HepG2 (cell line): Measurements from ENCODE around the gene DDR1. TPM values are rescaled to one million over a fixed set of nuclear protein-coding genes. Genes with fewer than 3 reads are reported as not detected.

Experiments
- CC2D1A ChIP-seq: sonication (generic); formaldehyde crosslinking; IDR thresholded peaks from 2 replicates; pipeline ENCODE4 v1.8.1; 2023; ENCODE audit warnings: mild to moderate bottlenecking, missing genetic modification reagents
- CREB1 ChIP-seq, 2 experiments: fragments of 450-650 bp in 1 of 2; IDR thresholded peaks; 2 replicates each; pipeline ENCODE4 v1.6.1; 2016 to 2017; ENCODE audit warnings: control low read depth in 1 of 2, mild to moderate bottlenecking in 1 of 2, missing compliant biosample characterization in 1 of 2, missing genetic modification characterization in 1 of 2
- GABPA ChIP-seq, 2 experiments: IDR thresholded peaks; 2 replicates each; pipeline ENCODE4 v1.6.1; 2011 to 2016; ENCODE audit warnings: low read depth in 2 of 2, low read length in 1 of 2, missing biosample characterization in 1 of 2, missing genetic modification characterization in 1 of 2
- HHEX ChIP-seq: IDR thresholded peaks from 2 replicates; pipeline ENCODE4 v1.6.1; 2016; ENCODE audit warnings: control low read depth
- HNRNPUL1 ChIP-seq: fragments of 200-400 bp; formaldehyde crosslinking; IDR thresholded peaks from 2 replicates; pipeline ENCODE4 v1.6.1; 2017; ENCODE audit warnings: low read depth, mild to moderate bottlenecking, low read length, moderate library complexity
- MXD3 ChIP-seq: IDR thresholded peaks from 2 replicates; pipeline ENCODE4 v1.6.1; 2016; ENCODE audit warnings: mild to moderate bottlenecking, missing biosample characterization, missing genetic modification reagents
- SKIL ChIP-seq: sonication (generic); formaldehyde crosslinking; IDR thresholded peaks from 2 replicates; pipeline ENCODE4 v1.8.0; 2022; ENCODE audit warnings: missing genetic modification reagents, mild to moderate bottlenecking, moderate library complexity, borderline replicate concordance
- STAT5B ChIP-seq: sonication (generic); formaldehyde crosslinking; IDR thresholded peaks from 2 replicates; pipeline ENCODE4 v1.4.0; 2020; ENCODE audit warnings: missing genetic modification reagents
- TEAD2 ChIP-seq: sonication (generic); formaldehyde crosslinking; IDR thresholded peaks from 2 replicates; pipeline ENCODE4 v1.9.0; 2021; ENCODE audit warnings: missing genetic modification reagents
- TRAFD1 ChIP-seq: sonication (generic); formaldehyde crosslinking; IDR thresholded peaks from 2 replicates; pipeline ENCODE4 v1.5.1; 2020; ENCODE audit warnings: missing genetic modification reagents, mild to moderate bottlenecking, borderline replicate concordance
- ZBTB1 ChIP-seq: sonication (generic); formaldehyde crosslinking; IDR thresholded peaks from 2 replicates; pipeline ENCODE4 v1.4.0; 2020; ENCODE audit warnings: missing genetic modification reagents, borderline replicate concordance
- ZMAT3 ChIP-seq: sonication (generic); formaldehyde crosslinking; conservative IDR thresholded peaks from 2 replicates; pipeline ENCODE4 v1.7.0; 2021; ENCODE audit warnings: missing genetic modification reagents
- ZNF224 ChIP-seq: sonication (generic); formaldehyde crosslinking; IDR thresholded peaks from 2 replicates; pipeline ENCODE4 v1.5.0; 2020; ENCODE audit warnings: mild to moderate bottlenecking, missing genetic modification reagents
- ZNF713 ChIP-seq: sonication (generic); formaldehyde crosslinking; IDR thresholded peaks from 2 replicates; pipeline ENCODE4 v1.4.0; 2020; ENCODE audit warnings: mild to moderate bottlenecking, missing genetic modification reagents
- ZNF770 ChIP-seq: sonication (generic); formaldehyde crosslinking; IDR thresholded peaks from 2 replicates; pipeline ENCODE4 v1.5.0; 2020; ENCODE audit warnings: mild to moderate bottlenecking, missing genetic modification reagents
- polyA plus RNA-seq, 8 experiments: library from polyadenylated mRNA; depleted of rRNA in 3 of 8; stranded (reverse) in 7 of 8; unstranded in 1 of 8; fragments of >200 nt; fragmentation: Illumina TruSeq in 4 of 8; extraction: Trizol in 4 of 8; gene quantifications; 2 replicates each; pipeline versions ENCODE4 v1.2.1 to v1.2.3, GENCODE V29; 2011 to 2016; ENCODE audit warnings: low read depth in 4 of 8, missing spikeins in 1 of 8, mixed read lengths in 1 of 8; ENCODE audit not compliant: insufficient read depth in 1 of 8
- total RNA-seq, 5 experiments: library from RNA; depleted of rRNA; stranded (reverse); fragments of >200 nt; fragmentation: Illumina TruSeq; extraction: Trizol; gene quantifications; 2 replicates each; pipeline ENCODE4 v1.2.3, GENCODE V29; 2016; ENCODE audit warnings: low read depth in 1 of 5
- TF ChIP-seq, protein P1 (sequence below), 2 experiments: sonication (generic) in 1 of 2; formaldehyde crosslinking in 1 of 2; IDR thresholded peaks; 2 replicates each; pipeline versions ENCODE4 v1.4.0 to v1.6.1; 2018 to 2020; ENCODE audit warnings: missing genetic modification reagents in 2 of 2, borderline replicate concordance in 1 of 2, low read depth in 1 of 2, mild to moderate bottlenecking in 1 of 2, missing biosample characterization in 1 of 2
- TF ChIP-seq, protein P2 (sequence below): sonication (generic); formaldehyde crosslinking; IDR thresholded peaks from 2 replicates; pipeline ENCODE4 v1.5.1; 2020; ENCODE audit warnings: missing genetic modification reagents, mild to moderate bottlenecking, borderline replicate concordance

The DDR1 gene
- total and polyA plus RNA-seq, 2 of the 13 experiments (the other 11 are each of a cell fraction or from before 2014, with no cell fraction given), result 16.7 to 20.2 TPM

DNA sequence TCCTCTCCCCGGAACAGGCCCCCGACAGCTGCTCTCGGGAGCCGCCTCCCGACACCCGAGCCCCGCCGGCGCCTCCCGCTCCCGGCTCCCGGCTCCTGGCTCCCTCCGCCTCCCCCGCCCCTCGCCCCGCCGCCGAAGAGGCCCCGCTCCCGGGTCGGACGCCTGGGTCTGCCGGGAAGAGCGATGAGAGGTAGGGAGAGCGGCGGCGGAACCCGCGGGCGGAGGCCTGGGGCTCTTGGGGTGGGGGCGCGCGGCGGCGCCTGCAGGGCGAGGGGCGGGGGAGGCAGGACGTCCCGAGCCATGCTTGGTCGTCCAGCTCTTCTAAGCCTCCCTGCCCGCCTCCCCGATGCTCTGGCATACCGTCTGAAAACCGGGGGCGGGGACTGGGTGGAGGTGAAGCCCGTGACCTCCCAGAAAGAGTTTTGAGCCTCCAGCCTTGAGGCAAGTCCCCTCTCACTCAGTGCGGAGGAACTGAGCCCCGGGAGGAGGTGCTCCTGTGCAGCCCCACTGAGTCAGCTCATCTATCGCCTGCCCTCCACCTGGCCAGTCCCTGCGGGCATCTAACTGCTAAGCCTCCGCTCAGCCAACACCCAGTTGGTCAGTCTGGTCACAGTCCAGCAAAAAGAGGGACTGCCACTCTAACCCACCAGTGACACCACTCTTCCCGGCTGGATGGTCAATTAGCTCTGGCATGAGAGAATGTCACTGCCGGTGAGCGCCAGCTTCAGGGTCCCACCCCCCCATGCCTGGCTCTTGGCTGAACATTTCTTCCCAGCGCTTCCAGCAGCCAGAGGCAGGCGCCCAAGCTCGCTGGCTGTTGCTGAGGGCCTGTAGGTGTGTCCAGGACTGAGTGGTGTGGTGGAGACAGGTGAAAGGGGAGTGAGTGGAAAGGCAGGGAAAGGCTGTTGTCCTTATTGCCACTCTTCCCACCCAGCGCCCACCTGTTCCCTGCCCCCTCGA lies 482 bp downstream of the DDR1 start (continued):
- no peak for TF ChIP-seq TRAFD1 (CRISPR knock-in tag)
- no peak for TF ChIP-seq SKIL (CRISPR knock-in tag)
- no peak for TF ChIP-seq HHEX (CRISPR knock-in tag)
- TF ChIP-seq, protein P1, sequence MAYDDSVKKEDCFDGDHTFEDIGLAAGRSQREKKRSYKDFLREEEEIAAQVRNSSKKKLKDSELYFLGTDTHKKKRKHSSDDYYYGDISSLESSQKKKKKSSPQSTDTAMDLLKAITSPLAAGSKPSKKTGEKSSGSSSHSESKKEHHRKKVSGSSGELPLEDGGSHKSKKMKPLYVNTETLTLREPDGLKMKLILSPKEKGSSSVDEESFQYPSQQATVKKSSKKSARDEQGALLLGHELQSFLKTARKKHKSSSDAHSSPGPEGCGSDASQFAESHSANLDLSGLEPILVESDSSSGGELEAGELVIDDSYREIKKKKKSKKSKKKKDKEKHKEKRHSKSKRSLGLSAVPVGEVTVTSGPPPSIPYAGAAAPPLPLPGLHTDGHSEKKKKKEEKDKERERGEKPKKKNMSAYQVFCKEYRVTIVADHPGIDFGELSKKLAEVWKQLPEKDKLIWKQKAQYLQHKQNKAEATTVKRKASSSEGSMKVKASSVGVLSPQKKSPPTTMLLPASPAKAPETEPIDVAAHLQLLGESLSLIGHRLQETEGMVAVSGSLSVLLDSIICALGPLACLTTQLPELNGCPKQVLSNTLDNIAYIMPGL (CRISPR knock-in tag; IDR thresholded peaks at IDR 0.05; ENCODE audit: borderline replicate concordance in 1 of 2, low read depth in 1 of 2), result 0 out of 4 replicates have a peak, but pooled peaks of 1 of the 2 experiments have one; percentile 1
- no peak for TF ChIP-seq MXD3 (CRISPR knock-in tag)
- TF ChIP-seq GABPA (IDR thresholded peaks at IDR 0.05; ENCODE audit: low read depth, low read length), result no peak
- TF ChIP-seq GABPA (CRISPR knock-in tag; IDR thresholded peaks at IDR 0.05; ENCODE audit: low read depth), result no peak
- peak; percentile 50; the same call in 1 of the 2 replicates for TF ChIP-seq ZMAT3 (CRISPR knock-in tag)
- TF ChIP-seq ZNF224 (CRISPR knock-in tag), result no peak
- no peak for TF ChIP-seq ZNF713 (CRISPR knock-in tag)
- TF ChIP-seq TEAD2 (CRISPR knock-in tag), result no peak
- TF ChIP-seq CC2D1A, result no peak
- TF ChIP-seq ZNF770 (CRISPR knock-in tag), result no peak
- TF ChIP-seq, protein P2, sequence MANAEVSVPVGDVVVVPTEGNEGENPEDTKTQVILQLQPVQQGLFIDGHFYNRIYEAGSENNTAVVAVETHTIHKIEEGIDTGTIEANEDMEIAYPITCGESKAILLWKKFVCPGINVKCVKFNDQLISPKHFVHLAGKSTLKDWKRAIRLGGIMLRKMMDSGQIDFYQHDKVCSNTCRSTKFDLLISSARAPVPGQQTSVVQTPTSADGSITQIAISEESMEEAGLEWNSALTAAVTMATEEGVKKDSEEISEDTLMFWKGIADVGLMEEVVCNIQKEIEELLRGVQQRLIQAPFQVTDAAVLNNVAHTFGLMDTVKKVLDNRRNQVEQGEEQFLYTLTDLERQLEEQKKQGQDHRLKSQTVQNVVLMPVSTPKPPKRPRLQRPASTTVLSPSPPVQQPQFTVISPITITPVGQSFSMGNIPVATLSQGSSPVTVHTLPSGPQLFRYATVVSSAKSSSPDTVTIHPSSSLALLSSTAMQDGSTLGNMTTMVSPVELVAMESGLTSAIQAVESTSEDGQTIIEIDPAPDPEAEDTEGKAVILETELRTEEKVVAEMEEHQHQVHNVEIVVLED (CRISPR knock-in tag), result no peak
- TF ChIP-seq STAT5B, result no peak
- no peak for TF ChIP-seq HNRNPUL1
- TF ChIP-seq ZBTB1 (CRISPR knock-in tag), result no peak
- TF ChIP-seq CREB1 (IDR thresholded peaks at IDR 0.05), result no peak
- no peak for TF ChIP-seq CREB1 (CRISPR knock-in tag; IDR thresholded peaks at IDR 0.05)
